Panc1 (cell line): Measurements from ENCODE around the gene ERC2. TPM values are rescaled to one million over a fixed set of nuclear protein-coding genes. Genes with fewer than 3 reads are reported as not detected.

Experiments used
- ATAC-seq: fragments of 200-7000 bp; cut with Tn5 transposase; 2 replicates; pipeline ENCODE4 v1.9.1; 2020; ENCODE audit warnings: mild to moderate bottlenecking, moderate library complexity
- BruUV-seq: library from RNA; stranded (reverse); fragments of 400-500 nt; replicated peaks from 2 replicates; lab custom pipeline; 2021; lab: Mats Ljungman, UMichigan
- CTCF ChIA-PET: fragments of 300-600 bp; sonication (Branson Sonifier 250); formaldehyde crosslinking; loops from one replicate; lab custom pipeline; 2022; ENCODE audit warnings: antibody characterized with exemption; lab: Charles Lee
- POLR2A ChIA-PET: fragments of 300-600 bp; sonication (Branson Sonifier 250); formaldehyde crosslinking; loops from one replicate; lab custom pipeline; 2022; ENCODE audit warnings: antibody characterized with exemption; lab: Charles Lee
- DNase-seq: peaks from one replicate; pipeline ENCODE4 v3.0.0-alpha.2; 2010; ENCODE audit warnings: low read depth, low spot score
- H3K27ac ChIP-seq: 2 replicates; pipeline ENCODE4 v1.5.1; 2011; ENCODE audit warnings: mild to moderate bottlenecking, low read length, inconsistent platforms
- H3K27me3 ChIP-seq: fragments of 200-500 bp; sonication (Bioruptor generic); 2 replicates; pipeline ENCODE4 v1.6.0; 2014; ENCODE audit warnings: low read length, inconsistent platforms; ENCODE audit not compliant: control insufficient read depth, insufficient read depth
- H3K36me3 ChIP-seq: fragments of 200-500 bp; sonication (Bioruptor generic); 2 replicates; pipeline ENCODE4 v1.5.1; 2014; ENCODE audit warnings: inconsistent platforms, mild to moderate bottlenecking, low read length, moderate library complexity; ENCODE audit not compliant: control insufficient read depth, insufficient read depth
- H3K4me1 ChIP-seq: 2 replicates; pipeline ENCODE4 v1.5.1; 2011; ENCODE audit warnings: inconsistent platforms, mild to moderate bottlenecking, low read length, moderate library complexity; ENCODE audit not compliant: control insufficient read depth, insufficient read depth
- H3K4me3 ChIP-seq, 2 experiments: 2 replicates each; pipeline ENCODE4 v1.5.1; 2011 to 2012; ENCODE audit warnings: low read depth in 2 of 2, low read length in 2 of 2, mild to moderate bottlenecking in 2 of 2, inconsistent platforms in 1 of 2, moderate library complexity in 1 of 2
- H3K9me3 ChIP-seq: fragments of 200-500 bp; sonication (Bioruptor generic); 2 replicates; pipeline ENCODE4 v1.5.1; 2014; ENCODE audit warnings: low read depth, mild to moderate bottlenecking, inconsistent platforms, low read length, moderate library complexity; ENCODE audit not compliant: control insufficient read depth, insufficient read depth
- CTCF ChIP-seq: fragments of 450-650 bp; IDR thresholded peaks from 2 replicates; pipeline ENCODE4 v1.5.1; 2017; ENCODE audit warnings: mild to moderate bottlenecking
- POLR2AphosphoS5 ChIP-seq: IDR thresholded peaks from 2 replicates; pipeline ENCODE4 v1.6.1; 2012; ENCODE audit warnings: mild to moderate bottlenecking, low read depth, low read length, moderate library complexity
- REST ChIP-seq, 2 experiments: IDR thresholded peaks; 2 replicates each; pipeline ENCODE4 v1.6.1; 2011 to 2012; ENCODE audit warnings: low read depth in 2 of 2, control low read depth in 1 of 2, low read length in 1 of 2, mild to moderate bottlenecking in 1 of 2, moderate library complexity in 1 of 2; ENCODE audit not compliant: insufficient read depth in 1 of 2
- SIN3A ChIP-seq: IDR thresholded peaks from 2 replicates; pipeline ENCODE4 v1.6.1; 2012; ENCODE audit warnings: low read depth, mild to moderate bottlenecking, low read length, moderate library complexity, borderline replicate concordance; ENCODE audit not compliant: insufficient read depth
- TCF7L2 ChIP-seq: IDR thresholded peaks from 2 replicates; pipeline ENCODE4 v1.6.1; 2011; ENCODE audit warnings: mild to moderate bottlenecking, low read depth, low read length, inconsistent platforms
- in situ Hi-C: cut with HindIII; loops from 2 replicates; pipeline ENCODE4 v1.10.0; 2016; ENCODE audit warnings: low sequenced_read_pairs, low pct_unique_long_range_greater_than_20kb
- intact Hi-C: fragments of 100-400 bp; cut with micrococcal nuclease; formaldehyde crosslinking; loops from one replicate; pipeline ENCODE4 v1.10.0; 2022; ENCODE audit not compliant: unreplicated experiment
- total RNA-seq: library from RNA; stranded (reverse); gene quantifications from one replicate; pipeline ENCODE4 v1.2.1, GENCODE V29; 2021; ENCODE audit not compliant: unreplicated experiment

Gene ERC2
- total RNA-seq, 1 experiment from 2014 or later: 0.33 TPM

GRCh38 chr3:55646121-55646520 is 822.1 kb downstream of the ERC2 start:
- in situ Hi-C loops (no loop called here), intact Hi-C loops (no loop called here)
- H3K27me3 ChIP-seq: no peaks in the 10 kb centered on the region; the same call in 1 of the 2 replicates
- ChIA-PET CTCF (no interaction called here), POLR2A (no interaction called here)
- H3K4me1 ChIP-seq: no peaks in the 10 kb centered on the region
- no peaks in the 10 kb centered on the region for H3K36me3 ChIP-seq
- no peak overlapping the region for H3K27ac ChIP-seq
- H3K9me3 ChIP-seq: no peaks in the 10 kb centered on the region
- TF ChIP-seq TCF7L2: no peak
- TF ChIP-seq REST (IDR thresholded peaks at IDR 0.05; ENCODE audit: insufficient read depth in 1 of 2, low read depth in 2 of 2, low read length in 1 of 2): no peak
- TF ChIP-seq SIN3A: no peak
- no peak for DNase-seq
- no peak overlapping the region for H3K4me3 ChIP-seq
- BruUV-seq: no TSS peak
- ATAC-seq: no peak

- ChIA-PET POLR2A (no interaction called here), CTCF (no interaction called here)
- DNase-seq (no peak), ATAC-seq (no peak)
- in situ Hi-C loops: no loop called here
- Histone ChIP-seq H3K4me3 (no peak overlapping the region), H3K9me3 (no peaks in the 10 kb centered on the region), H3K27ac (no peak overlapping the region), H3K36me3 (no peaks in the 10 kb centered on the region), H3K4me1 (no peaks in the 10 kb centered on the region), H3K27me3 (no peaks in the 10 kb centered on the region; the same call in 1 of the 2 replicates)
- BruUV-seq: no TSS peak
- TF ChIP-seq TCF7L2: no peak
- TF ChIP-seq CTCF: no peak
- TF ChIP-seq POLR2AphosphoS5: no peak
- no peak for TF ChIP-seq REST (IDR thresholded peaks at IDR 0.05; ENCODE audit: insufficient read depth in 1 of 2, low read depth in 2 of 2, low read length in 1 of 2)
- TF ChIP-seq SIN3A: no peak
- intact Hi-C loops: no loop called here
These were observed 822.8 kb downstream of the ERC2 start for GRCh38 chr3:55645422-55645821.
